GM18909 (cell line): ENCODE data around the gene PALM.
"Not testable (repeated sequence)": the region's sequence is repeated elsewhere in the genome, so short reads cannot be mapped to it uniquely, and the experiment has no call there.

Source experiments
- ATAC-seq: cut with Tn5 transposase; IDR thresholded peaks from one replicate; pipeline ENCODE4 v1.9.1; 2021; ENCODE audit warnings: mild to moderate bottlenecking; ENCODE audit not compliant: unreplicated experiment, poor library complexity

PALM gene, protein sequence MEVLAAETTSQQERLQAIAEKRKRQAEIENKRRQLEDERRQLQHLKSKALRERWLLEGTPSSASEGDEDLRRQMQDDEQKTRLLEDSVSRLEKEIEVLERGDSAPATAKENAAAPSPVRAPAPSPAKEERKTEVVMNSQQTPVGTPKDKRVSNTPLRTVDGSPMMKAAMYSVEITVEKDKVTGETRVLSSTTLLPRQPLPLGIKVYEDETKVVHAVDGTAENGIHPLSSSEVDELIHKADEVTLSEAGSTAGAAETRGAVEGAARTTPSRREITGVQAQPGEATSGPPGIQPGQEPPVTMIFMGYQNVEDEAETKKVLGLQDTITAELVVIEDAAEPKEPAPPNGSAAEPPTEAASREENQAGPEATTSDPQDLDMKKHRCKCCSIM

DNA sequence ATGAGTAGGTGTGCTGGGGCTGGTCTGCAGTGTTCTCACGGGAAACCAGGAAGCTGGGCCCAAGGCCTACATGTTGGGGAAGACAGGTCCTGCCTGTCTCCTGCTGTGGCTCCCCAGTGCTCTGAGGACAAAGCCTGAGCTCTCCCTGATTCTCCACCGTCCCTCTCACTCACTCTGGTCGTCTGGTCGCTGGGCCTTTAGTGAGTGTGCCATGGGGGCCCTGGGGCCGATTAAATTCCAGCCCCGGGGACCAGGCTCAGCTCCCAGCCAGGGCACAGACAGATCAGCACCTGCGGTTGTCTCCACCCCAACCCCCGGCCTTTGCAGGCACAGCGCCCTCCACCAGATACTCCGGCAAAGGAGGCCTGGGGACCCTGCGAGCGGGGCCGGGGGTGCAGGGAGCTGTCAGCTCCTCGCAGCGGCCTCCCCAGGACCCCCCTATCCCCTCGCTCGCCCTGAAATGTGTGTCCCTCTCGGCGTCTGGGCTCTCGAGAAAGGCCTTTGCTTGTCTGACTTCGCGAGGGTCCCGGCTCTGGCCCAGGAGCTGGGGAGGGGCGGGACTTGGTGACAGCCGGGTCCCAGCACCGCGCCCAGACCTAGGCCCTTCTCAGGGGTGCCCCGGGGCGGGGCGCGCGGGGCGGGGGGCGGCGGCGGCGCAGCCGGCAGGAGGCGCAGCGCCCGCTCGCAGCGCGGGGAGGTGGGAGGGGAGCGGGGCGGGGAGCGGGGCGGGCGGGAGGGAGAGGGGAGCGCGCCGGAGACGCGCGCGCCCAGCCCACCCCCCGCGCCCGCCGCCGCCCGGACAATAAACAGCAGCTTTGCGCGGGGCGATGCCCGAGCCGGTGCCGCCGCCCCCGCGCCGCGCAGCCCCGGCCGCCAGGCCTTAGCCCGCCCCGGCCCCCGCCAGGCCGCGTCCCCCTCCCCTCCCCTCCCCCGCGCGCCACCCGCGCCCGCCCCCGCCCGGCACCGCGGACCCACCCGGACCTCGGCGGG lies at the start of gene PALM:
PALM (plus strand) TSS at position 782 of the 990 bp plus-strand sequence. CDS start 212 bp downstream, outside the sequence.
- no peak for ATAC-seq

DNA sequence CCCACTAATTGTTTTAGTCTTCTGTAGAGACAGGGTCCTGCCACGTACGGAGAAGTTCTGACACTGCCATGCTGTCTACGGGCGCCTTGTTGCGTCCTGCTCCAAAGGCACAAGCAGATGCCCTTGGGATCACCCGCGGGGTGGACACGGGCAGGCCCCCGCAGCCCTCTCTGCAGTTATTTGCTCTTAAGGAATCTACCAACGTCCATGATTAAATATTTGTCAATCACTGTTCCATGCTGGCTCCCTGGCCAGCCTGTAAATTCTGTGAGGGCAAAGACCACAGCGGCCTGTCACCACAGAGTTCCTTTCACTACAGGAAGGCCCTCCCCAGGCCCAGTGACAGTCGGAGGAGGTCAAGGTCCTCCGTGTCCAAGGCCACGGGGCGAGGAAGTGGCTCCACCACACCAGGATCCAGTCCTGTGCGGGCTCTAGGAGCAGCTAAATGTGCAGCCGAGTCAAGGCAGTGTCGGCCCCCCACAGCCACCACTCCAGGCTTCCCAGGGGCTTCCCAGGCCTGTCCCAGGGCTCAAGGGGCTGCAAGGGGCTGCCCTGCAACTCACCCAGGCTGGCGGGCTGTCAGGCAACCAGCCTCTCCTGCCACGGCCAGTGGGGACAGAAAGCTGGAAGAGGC lies 47.8 kb upstream of the PALM start:
- ATAC-seq = no peak

DNA sequence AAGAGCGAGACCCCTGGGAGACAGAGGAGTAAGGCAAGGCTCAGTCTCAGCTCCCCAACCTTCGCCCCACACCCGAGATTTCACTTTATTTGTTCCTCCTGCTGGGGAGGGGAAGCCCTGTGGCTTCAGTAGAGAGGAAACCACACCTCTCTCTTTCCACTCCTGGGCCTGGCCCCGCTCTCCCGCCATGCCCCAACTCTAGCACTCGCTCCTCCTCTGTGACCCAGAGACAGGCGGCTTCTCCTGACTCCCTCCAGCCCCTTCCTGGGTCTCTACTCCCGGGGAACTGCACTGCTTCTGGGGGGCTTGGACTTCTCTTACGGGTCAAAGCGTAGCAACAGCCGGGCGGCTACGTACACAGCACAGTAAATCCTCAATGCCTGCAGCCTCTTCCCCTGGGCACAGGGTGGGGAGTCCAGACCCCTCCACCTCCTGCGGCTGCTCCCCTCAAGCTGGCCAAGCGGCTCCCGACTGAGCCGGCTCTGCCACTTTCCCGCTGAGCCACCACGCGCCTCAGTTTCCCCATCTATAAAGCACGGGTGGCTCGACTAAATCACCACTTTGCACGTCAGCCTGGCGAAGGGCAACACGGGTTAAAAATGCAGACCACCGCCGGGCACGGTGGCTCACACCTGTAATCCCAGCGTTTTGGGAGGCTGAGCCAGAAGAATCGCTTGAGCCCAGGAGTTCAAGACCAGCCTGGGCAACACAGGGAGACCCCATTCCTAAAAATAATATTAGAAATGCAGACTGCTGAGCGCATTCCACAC lies 47.1 kb upstream of the PALM start:
- no peak for ATAC-seq

DNA sequence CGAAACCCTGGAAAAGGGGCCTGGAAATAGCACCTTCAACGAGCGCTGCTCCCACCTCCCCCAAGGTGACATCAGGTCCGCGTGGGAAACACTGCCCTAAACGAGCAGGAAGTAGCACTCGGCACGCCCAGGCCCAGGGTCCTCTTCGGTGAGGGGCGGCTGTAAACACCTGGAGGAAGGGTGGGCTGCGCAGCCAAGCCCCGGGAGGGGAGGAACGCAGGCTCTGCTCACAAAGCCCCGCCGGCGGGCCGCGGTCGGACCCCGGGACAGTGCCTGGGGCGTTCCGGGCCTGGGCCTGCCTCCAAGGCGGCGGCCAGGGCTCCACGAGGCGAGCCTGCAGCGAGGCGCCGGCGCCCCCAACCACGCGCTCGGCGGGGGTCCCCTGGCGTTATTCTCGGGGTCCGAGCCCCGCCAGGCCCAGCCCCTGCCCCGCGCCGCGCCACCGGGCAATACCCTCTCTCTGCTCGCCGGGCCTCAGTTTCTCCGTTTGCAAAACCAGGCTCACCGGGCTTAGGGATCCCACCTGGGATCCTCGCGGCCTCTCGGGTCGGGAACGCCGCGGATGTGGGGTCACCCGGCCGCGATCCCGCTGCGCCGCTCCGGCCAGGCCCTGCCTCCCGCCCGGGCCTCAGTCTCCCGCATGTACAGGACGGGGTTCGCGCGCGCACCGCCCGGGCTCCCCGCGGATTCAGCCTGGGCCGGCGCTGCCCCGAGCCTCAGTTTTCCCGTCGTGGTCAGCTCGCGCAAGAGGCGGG lies 46.4 kb upstream of the PALM start:
- peak; percentile 15 for ATAC-seq

DNA sequence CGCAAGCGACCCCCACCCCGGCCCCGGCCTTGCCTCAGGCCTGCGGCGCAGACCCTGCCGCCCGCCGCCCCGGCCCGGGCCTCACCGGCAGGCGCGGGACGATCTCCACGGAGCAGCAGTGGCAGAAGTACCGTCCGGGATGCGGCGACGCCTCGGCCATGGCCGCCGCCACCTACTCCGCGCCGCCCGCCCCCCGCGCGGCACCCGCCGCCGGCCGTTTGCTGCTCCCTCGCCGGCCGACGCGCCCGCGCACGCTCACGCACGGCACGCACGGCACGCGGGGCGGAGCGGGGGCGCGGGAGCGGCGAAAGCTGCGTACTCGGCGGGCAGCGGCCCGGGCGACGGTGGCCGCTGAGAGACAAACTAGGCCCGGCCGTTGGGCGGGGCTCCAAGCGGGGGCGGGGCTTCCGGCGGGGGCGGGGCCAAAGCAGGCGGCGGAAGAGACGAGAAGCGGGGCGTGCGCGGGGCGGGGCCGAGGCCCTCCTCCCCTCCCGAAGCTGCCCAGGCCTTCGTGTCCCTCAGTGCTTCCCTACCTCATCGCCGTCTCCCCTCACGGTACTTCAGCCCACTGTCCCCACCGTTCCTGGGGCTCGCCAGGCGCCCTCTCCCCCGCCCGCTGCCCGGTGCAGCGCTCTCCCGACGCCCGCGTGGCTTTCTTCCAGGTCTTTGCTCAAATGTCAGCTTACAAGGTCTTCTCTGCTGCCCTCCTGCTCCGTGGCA lies 45.6 kb upstream of the PALM start, which contains the start of gene RNF126:
RNF126 (minus strand) TSS at position 253 of the 720 bp plus-strand sequence; CDS start at position 160, 93 bp downstream.
- peak; percentile 56 for ATAC-seq

DNA sequence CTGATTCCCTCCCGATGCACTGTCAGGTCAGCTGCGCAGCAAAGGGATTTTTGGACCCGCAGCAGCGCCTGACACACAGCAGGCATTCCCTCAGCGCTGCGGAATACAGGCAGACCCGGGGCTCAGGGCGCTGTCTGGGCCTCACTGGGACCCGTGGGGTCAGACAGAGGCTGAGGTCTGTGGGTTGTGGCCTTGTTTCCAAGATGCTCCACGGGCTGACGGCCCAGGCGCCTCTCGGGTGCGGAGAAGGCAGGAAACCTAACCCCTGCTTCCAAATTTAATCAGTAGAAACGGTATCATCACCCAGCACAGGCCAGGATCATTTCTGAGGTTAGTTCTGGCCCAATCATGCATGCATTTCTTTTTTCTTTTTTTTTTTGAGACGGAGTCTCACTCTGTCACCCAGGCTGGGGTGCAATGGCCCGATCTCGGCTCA lies 45.0 kb upstream of the PALM start:
- ATAC-seq = no peak

DNA sequence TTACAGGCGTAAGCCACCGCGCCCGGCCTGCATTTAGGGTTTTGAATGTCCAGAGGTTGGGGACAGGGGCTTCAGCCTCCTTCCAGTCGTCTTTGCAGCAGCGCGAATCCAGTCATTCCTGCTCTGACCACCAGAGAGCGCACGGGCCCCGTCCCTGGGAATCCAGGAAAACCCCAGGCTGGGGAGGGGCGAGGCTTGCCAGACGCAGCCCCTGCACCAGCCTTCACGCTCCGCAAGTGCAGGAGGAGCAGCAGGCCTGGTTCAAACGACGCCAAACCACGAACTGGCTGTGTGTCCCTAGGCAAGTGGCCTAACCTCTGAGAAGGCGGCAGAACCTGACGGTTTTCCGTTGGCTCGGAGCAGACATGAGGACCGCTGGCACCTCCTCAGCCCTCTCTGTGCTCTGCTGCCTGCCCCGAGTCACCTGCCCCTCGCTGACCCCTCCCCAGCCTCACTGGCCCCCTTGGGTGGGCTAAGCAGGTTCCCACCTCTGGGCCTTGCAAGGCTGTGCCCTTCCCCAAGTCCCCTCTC lies 43.8 kb upstream of the PALM start:
- no peak for ATAC-seq

DNA sequence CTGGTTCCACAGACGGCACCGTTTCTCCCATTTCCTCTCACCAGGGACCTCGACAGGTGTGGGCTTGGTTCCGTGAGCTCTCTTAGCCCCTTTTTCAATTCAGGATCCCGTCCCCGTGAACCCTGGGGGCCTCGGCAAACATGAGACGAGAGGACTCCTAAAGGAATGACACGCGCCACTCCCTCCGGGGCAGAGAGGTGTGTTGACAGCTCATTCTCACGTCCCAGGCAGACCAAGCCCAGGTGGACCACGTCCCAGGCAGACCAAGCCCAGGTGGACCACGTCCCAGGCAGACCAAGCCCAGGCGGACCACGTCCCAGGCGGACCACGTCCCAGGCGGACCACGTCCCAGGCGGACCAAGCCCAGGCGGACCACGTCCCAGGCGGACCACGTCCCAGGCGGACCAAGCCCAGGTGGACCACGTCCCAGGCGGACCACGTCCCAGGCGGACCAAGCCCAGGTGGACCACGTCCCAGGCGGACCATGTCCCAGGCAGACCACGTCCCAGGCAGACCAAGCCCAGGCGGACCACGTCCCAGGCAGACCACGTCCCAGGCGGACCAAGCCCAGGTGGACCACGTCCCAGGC lies 41.7 kb upstream of the PALM start:
- ATAC-seq = not testable (repeated sequence)

DNA sequence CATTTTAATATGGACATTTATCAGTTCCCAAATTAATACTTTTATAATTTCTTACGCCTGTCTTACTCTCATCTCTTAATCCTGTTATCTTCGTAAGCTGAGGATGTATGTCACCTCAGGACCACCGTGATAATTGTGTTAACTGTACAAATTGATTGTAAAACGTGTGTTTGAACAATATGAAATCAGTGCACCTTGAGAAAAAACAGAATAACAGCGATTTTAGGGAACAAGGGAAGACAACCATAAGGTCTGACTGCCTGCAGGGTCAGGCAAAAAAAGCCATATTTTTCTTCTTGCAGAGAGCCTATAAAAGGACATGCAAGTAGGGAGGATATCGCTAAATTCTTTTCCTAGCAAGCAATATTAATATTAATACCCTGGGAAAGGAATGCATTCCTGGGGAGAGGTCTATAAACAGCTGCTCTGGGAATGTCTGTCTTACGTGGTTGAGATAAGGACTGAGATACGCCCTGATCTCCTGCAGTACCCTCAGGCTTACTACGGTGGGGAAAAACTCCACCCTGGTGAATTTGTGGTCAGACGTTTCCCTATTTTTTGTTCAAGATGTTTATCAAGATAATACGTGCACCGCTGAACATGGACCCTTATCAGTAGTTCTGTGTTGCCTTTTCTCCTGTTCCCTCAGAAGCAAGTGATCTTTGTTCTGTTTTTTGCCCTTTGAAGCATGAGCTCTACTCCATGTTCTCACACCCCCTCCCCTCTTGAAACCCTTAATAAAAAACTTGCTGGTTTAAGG lies 39.9 kb upstream of the PALM start:
- ATAC-seq = not testable (repeated sequence)

DNA sequence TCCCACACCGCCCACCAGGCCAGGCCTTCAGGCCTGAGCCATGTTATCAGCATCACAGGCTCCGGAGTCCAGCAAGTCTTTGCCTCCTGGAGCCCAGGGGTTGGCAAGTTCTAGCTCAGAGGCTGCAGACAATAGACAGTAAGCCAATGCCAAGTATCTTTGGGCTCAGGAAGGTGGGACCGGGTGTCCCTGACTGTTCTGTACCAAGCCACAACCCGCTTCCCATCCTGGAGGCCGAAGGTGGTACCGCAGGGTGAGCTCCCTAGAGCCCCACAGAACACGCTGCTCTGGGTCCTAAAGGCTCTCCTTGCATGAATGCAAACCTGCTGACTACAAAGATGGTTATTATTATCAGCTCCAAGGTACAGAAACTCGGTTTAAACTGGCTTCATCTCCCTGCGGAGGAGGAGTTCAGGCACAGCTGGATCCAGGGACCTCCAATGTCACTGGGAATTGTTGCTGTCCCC lies 38.1 kb upstream of the PALM start:
- ATAC-seq = no peak

DNA sequence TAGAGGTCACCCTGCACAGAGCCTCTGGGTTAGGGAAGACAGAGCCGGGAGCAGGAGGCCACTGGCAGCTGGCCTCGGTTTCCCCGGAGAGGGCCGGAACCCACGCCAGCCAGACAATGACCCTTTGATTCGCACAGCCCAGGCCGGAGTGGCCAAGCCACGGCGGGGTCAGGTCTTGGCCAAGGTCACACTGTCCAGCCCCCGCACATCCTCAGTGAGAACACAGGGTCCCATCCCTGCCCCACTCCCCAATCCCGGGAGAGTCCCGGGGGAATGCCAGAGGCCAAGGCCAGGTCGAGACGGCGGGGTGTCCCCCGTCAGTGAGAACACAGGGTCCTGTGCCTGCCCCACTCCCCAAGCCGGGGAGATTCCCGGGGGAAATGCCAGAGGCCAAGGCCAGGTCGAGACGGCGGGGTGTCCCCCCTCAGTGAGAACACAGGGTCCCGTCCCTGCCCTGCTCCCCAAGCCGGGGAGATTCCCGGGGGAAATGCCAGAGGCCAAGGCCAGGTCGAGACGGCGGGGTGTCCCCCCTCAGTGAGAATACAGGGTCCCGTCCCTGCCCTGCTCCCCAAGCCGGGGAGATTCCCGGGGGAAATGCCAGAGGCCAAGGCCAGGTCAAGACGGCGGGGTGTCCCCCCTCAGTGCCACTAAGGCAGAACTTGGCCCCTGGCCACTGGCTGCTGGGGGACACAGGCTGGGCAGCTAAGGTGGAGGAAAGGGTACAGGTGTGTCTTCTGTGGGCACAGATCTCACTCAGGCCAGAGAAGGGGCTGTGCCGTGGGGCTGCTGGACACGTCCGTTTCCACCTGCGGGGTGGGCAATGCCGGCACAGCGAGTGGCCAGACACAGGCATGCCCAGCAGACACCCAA lies 34.2 kb upstream of the PALM start:
- no peak for ATAC-seq

DNA sequence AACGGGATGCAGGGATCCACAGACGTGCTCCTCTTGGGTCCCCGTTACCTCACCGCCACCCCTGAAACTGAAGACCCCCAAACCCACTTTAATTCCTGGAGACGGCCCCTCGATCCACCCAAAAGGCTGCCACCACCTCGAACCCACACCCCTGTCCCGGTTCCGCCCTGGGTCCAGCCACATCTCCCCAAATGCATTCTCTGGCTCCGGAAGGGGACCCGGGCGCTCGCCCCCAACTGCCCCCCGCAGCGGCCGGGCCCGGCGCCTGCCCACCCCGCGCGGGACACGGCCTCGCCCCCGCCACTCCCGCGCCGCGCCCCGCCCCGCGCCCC lies 32.8 kb upstream of the PALM start:
- ATAC-seq = no peak

DNA sequence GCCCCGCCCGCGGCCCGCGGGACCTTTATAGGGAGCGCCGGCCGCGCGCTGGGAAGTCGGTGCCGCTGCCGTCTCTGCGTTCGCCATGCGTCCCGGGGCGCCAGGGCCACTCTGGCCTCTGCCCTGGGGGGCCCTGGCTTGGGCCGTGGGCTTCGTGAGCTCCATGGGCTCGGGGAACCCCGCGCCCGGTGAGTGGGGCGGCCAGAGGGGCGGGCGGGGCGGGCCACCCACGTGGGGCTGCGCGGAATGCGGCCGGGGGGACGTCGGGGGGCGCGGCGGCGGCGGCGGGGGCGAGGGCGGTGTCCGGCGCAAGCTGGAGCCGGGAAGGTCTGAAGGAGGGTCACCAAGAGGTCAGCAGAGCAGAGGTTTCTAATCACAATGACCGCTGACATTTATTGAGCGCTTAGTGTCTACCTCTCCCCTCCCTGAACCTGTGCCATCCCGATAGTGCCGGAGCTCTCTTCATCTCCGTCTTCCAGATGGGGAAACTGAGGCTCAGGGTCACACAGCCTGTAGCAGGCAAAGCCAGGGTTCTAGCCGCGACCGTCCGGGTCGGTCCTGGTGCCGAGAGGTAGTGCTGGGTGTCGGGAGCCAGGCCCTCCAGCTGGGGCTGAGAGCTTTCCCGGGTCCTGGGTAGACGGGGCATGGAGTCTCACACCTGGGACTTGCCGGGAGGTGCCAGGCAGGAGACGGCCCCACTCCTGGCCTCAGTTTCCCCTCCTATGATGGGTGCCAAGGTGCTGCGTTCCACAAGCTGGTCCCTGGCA lies 32.2 kb upstream of the PALM start, which contains the start of gene FSTL3:
FSTL3 (plus strand) TSS at position 54 of the 767 bp plus-strand sequence; CDS start at position 86, 32 bp downstream.
- ATAC-seq = no peak

DNA sequence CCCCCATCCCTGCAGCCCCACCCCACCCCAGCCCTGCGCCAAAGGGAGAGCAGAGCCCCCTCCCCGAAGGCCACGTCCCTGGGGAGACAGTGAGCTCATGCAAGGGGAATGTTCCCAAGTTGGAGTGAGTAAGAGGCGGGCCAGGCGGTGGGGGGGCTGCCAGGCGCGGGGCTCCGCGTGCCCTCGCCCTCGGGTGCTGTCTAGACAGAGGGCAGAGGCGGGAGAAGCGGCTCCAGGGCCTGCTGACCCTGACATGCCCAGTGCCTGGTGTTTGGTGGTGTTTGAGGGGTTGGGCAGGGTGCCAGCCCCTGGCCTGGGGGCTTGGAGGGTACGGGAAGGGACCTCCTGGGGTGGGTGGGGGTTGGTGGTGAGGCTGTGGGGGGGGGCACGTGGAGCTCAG lies 31.5 kb upstream of the PALM start:
- ATAC-seq = no peak
